B cell (primary cell): ENCODE results near the gene JPH2. TPM values are rescaled to one million over a fixed set of nuclear protein-coding genes. Genes with fewer than 3 reads are reported as not detected.

Experiments used
- ATAC-seq: fragments of 200-7000 bp; cut with Tn5 transposase; one replicate; pipeline ENCODE4 v1.10.0; 2021; ENCODE audit warnings: low read depth, mild to moderate bottlenecking, moderate number of reproducible peaks, moderate library complexity
- CTCF ChIA-PET: fragments of 350-600 bp; sonication (Branson Sonifier 250); formaldehyde crosslinking; loops from one replicate; lab custom pipeline; 2021; ENCODE audit warnings: antibody characterized with exemption, inconsistent platforms; lab: Charles Lee
- POLR2A ChIA-PET: fragments of 350-600 bp; sonication (Branson Sonifier 250); formaldehyde crosslinking; loops from one replicate; lab custom pipeline; 2021; ENCODE audit warnings: antibody characterized with exemption; lab: Charles Lee
- DNase-seq: peaks from one replicate; pipeline ENCODE4 v3.0.0; 2013
- H2AFZ ChIP-seq: 2 replicates; pipeline ENCODE4 v1.6.1; 2012; ENCODE audit warnings: mild to moderate bottlenecking, low read depth, low read length; ENCODE audit not compliant: insufficient read depth, poor library complexity, severe bottlenecking
- H3K27ac ChIP-seq, 2 donors: 1 replicate in 1 of 2; 2 replicates in 1 of 2; pipeline ENCODE4 v1.5.1; 2012 to 2013; ENCODE audit warnings: low read length in 2 of 2, mild to moderate bottlenecking in 2 of 2, moderate library complexity in 1 of 2
- H3K27me3 ChIP-seq, 4 experiments: fragments of 200-600 bp in 1 of 4; sonication (generic) in 1 of 4; replicated peaks in 1 of 4; 1 replicate in 2 of 4; 2 replicates in 2 of 4; pipeline versions ENCODE4 v1.6.1 to v1.7.0; 2013 to 2016; ENCODE audit warnings: low read length in 3 of 4, mild to moderate bottlenecking in 2 of 4, mixed read lengths in 1 of 4, moderate library complexity in 1 of 4; ENCODE audit not compliant: insufficient read depth in 4 of 4, control insufficient read depth in 3 of 4; ENCODE audit errors: control extremely low read depth in 1 of 4
- H3K36me3 ChIP-seq, 2 experiments: replicated peaks in 1 of 2; 1 replicate in 1 of 2; 2 replicates in 1 of 2; pipeline versions ENCODE4 v1.6.1 to v1.7.1; 2013; ENCODE audit warnings: low read length in 1 of 2; ENCODE audit not compliant: insufficient read depth in 2 of 2, control insufficient read depth in 1 of 2; ENCODE audit errors: control extremely low read depth in 1 of 2, extremely low read depth in 1 of 2
- H3K4me1 ChIP-seq, 2 donors: fragments of 200-600 bp in 1 of 2; sonication (generic) in 1 of 2; 1 replicate in 1 of 2; 2 replicates in 1 of 2; pipeline versions ENCODE4 v1.5.1 to v1.6.1; 2013 to 2017; ENCODE audit warnings: low read length in 2 of 2; ENCODE audit not compliant: control insufficient read depth in 2 of 2, insufficient read depth in 2 of 2
- H3K4me2 ChIP-seq: replicated peaks from 2 replicates; pipeline ENCODE3; 2012; ENCODE audit warnings: mild to moderate bottlenecking, low read depth, low read length; ENCODE audit not compliant: poor library complexity, severe bottlenecking
- H3K4me3 ChIP-seq, 5 experiments: fragments of 200-600 bp in 1 of 5; sonication (generic) in 1 of 5; 1 replicate in 3 of 5; 2 replicates in 2 of 5; pipeline versions ENCODE4 v1.5.1 to v1.7.0; 2011 to 2016; ENCODE audit warnings: low read length in 4 of 5, mild to moderate bottlenecking in 4 of 5, low read depth in 2 of 5, control low read depth in 1 of 5, moderate library complexity in 1 of 5; ENCODE audit not compliant: insufficient read depth in 1 of 5; ENCODE audit errors: control extremely low read depth in 1 of 5, extremely low read depth in 1 of 5
- H3K79me2 ChIP-seq: fragments of 200-600 bp; sonication (generic); one replicate; pipeline ENCODE4 v1.6.0; 2016; ENCODE audit warnings: low read length; ENCODE audit not compliant: control insufficient read depth, insufficient read depth
- H3K9ac ChIP-seq: fragments of 200-600 bp; sonication (generic); 2 replicates; pipeline ENCODE4 v1.6.1; 2017; ENCODE audit warnings: mild to moderate bottlenecking, low read length, moderate library complexity
- H3K9me3 ChIP-seq, 3 donors: one replicate each; pipeline versions ENCODE4 v1.6.1 to v1.7.1; 2013; ENCODE audit warnings: low read length in 2 of 3; ENCODE audit not compliant: control insufficient read depth in 2 of 3, insufficient read depth in 1 of 3; ENCODE audit errors: control extremely low read depth in 1 of 3
- H4K20me1 ChIP-seq: 2 replicates; pipeline ENCODE4 v1.6.0; 2012; ENCODE audit warnings: mild to moderate bottlenecking, low read length; ENCODE audit not compliant: insufficient read depth, control insufficient read depth, poor library complexity, severe bottlenecking
- H3K27ac Mint-ChIP-seq: one replicate; pipeline ENCODE4 v1.8.0; 2021; ENCODE audit warnings: mixed read lengths
- H3K27me3 Mint-ChIP-seq: one replicate; pipeline ENCODE4 v1.8.0; 2021; ENCODE audit warnings: mixed read lengths
- H3K4me1 Mint-ChIP-seq: one replicate; pipeline ENCODE4 v1.8.0; 2021; ENCODE audit warnings: mixed read lengths
- H3K4me3 Mint-ChIP-seq: one replicate; pipeline ENCODE4 v1.8.0; 2021; ENCODE audit warnings: mixed read lengths
- H3K9me3 Mint-ChIP-seq: one replicate; pipeline ENCODE4 v1.8.0; 2022; ENCODE audit warnings: mixed read lengths; ENCODE audit not compliant: insufficient read depth
- EZH2 ChIP-seq: IDR thresholded peaks from 2 replicates; pipeline ENCODE4 v1.6.1; 2012; ENCODE audit warnings: borderline replicate concordance, low read depth, mild to moderate bottlenecking, moderate library complexity, low read length; ENCODE audit not compliant: insufficient read depth, poor library complexity, severe bottlenecking
- WGBS: methylation state at CpG from one replicate; pipeline ENCODE4 v1.1.5; 2013; ENCODE audit warnings: missing lambda C conversion rate; ENCODE audit not compliant: insufficient coverage; 5-methylcytosine and 5-hydroxymethylcytosine counted together
- intact Hi-C: fragments of 100-400 bp; cut with micrococcal nuclease; formaldehyde crosslinking; loops from one replicate; pipeline ENCODE4 v1.10.0; 2022
- polyA plus RNA-seq: library from polyadenylated mRNA; depleted of rRNA; stranded (reverse); fragments of >200 nt; gene quantifications from 2 replicates; pipeline ENCODE4 v1.2.3, GENCODE V29; 2012
- total RNA-seq, 2 donors: library from RNA; stranded (reverse); fragments of 120-200 nt in 1 of 2; gene quantifications; 1 replicate in 1 of 2; 2 replicates in 1 of 2; pipeline versions ENCODE4 v1.2.3 to v1.2.4, GENCODE V29; 2013 to 2022
- TF ChIP-seq, protein P1 (sequence below): fragments of 200-600 bp; IDR thresholded peaks from one replicate; pipeline ENCODE4 v1.8.0; 2022; ENCODE audit warnings: antibody characterized with exemption, mild to moderate bottlenecking

The JPH2 gene
- total and polyA plus RNA-seq, 2 donors (not counting 1 experiment from before 2014, with no cell fraction given): 0.10 TPM; not detected in 1

DNA sequence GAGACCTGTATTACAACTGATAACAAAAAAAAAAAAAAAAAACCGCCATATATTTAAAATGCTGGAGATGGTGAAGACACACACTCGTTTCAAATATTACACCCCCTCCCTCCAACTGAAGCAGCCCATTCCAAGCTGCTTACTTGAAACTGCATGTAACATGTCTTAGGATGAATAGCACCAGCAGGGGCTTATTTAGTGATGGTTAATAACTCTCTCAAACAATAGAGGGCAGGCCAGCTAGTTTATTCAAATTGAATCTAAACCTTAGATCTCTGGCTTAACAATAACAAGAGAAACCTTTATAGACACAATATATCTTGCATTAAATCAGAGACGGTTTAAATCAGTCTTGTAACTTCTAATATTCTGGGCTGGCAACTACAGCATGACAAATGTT, 9.3 kb upstream of the JPH2 start:
- H3K4me2 ChIP-seq: no peak overlapping the region
- H3K27me3 ChIP-seq: no peaks in the 10 kb centered on the region
- no peak overlapping the region for H3K27ac Mint-ChIP-seq
- H3K4me3 Mint-ChIP-seq: no peak overlapping the region
- TF ChIP-seq, protein P1, sequence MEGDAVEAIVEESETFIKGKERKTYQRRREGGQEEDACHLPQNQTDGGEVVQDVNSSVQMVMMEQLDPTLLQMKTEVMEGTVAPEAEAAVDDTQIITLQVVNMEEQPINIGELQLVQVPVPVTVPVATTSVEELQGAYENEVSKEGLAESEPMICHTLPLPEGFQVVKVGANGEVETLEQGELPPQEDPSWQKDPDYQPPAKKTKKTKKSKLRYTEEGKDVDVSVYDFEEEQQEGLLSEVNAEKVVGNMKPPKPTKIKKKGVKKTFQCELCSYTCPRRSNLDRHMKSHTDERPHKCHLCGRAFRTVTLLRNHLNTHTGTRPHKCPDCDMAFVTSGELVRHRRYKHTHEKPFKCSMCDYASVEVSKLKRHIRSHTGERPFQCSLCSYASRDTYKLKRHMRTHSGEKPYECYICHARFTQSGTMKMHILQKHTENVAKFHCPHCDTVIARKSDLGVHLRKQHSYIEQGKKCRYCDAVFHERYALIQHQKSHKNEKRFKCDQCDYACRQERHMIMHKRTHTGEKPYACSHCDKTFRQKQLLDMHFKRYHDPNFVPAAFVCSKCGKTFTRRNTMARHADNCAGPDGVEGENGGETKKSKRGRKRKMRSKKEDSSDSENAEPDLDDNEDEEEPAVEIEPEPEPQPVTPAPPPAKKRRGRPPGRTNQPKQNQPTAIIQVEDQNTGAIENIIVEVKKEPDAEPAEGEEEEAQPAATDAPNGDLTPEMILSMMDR: no peak
- no peak for TF ChIP-seq EZH2
- H3K79me2 ChIP-seq: peaks cover 25% of the 10 kb centered on the region
- no peak for ATAC-seq
- H4K20me1 ChIP-seq: peaks cover 58% of the 10 kb centered on the region
- ChIA-PET POLR2A (no interaction called here), CTCF (interaction anchor here (0.7 to 2.3 kb wide), 8 partner anchors 10 to 414 kb away, joined by 3 to 10 read pairs (median 4); partner anchors contain the start of gene FITM2)
- H3K9ac ChIP-seq: no peak overlapping the region
- H3K4me3 ChIP-seq: no peak overlapping the region
- H3K27me3 Mint-ChIP-seq: no peaks in the 10 kb centered on the region
- H3K4me1 ChIP-seq: no peaks in the 10 kb centered on the region
- H3K9me3 Mint-ChIP-seq: no peaks in the 10 kb centered on the region
- no peak overlapping the region for H2AFZ ChIP-seq
- H3K36me3 ChIP-seq: peaks cover 9 to 56% of the 10 kb centered on the region in 2 experiments
- no peak overlapping the region for H3K27ac ChIP-seq
- intact Hi-C loops: no loop called here
- DNase-seq: peak; percentile 27
- 100% methylated on average over 1 of the region's 3 CpGs for WGBS
- H3K9me3 ChIP-seq: no peaks in the 10 kb centered on the region
- H3K4me1 Mint-ChIP-seq: peaks cover 3% of the 10 kb centered on the region

DNA sequence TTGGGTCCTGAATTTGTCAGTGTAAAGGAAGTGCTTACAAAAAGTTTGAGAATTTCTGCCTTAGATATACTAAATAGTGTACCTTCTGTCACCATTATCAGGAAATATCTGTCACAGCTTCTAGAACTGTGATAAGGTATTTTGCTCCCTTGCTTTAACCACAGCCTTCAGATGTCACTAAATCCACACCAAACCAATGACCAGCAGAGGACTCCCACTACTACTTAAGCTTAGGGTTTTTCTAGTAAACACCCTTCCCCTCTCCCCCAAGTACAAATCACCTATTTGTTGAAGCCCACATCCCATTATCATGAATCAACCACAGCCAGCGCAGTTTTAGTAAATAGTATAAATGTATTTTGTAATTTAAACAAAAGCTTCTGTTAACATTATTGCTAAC, 8.6 kb upstream of the JPH2 start:
- peaks cover 4 to 50% of the 10 kb centered on the region in 2 experiments for H3K36me3 ChIP-seq
- H3K27ac Mint-ChIP-seq: no peak overlapping the region
- H2AFZ ChIP-seq: no peak overlapping the region
- no peaks in the 10 kb centered on the region for H3K4me1 ChIP-seq
- no peaks in the 10 kb centered on the region for H3K27me3 ChIP-seq
- no CpG with 5 or more reads among the region's 1 CpG for WGBS
- TF ChIP-seq, protein P1: no peak
- TF ChIP-seq EZH2: no peak
- DNase-seq (no peak), ATAC-seq (no peak)
- H3K9me3 Mint-ChIP-seq: no peaks in the 10 kb centered on the region
- H3K27me3 Mint-ChIP-seq: no peaks in the 10 kb centered on the region
- no peak overlapping the region for H3K4me3 Mint-ChIP-seq
- ChIA-PET CTCF (interaction anchor here (0.6 to 2.3 kb wide), 7 partner anchors 11 to 476 kb away, joined by 3 to 10 read pairs (median 4); partner anchors contain the start of gene FITM2), POLR2A (no interaction called here)
- no peak overlapping the region for H3K4me2 ChIP-seq
- intact Hi-C loops: no loop called here
- no peak overlapping the region for H3K4me3 ChIP-seq
- peaks cover 52% of the 10 kb centered on the region for H4K20me1 ChIP-seq
- H3K9me3 ChIP-seq: no peaks in the 10 kb centered on the region
- peaks cover 18% of the 10 kb centered on the region for H3K79me2 ChIP-seq
- peaks cover 3% of the 10 kb centered on the region for H3K4me1 Mint-ChIP-seq
- no peak overlapping the region for H3K9ac ChIP-seq
- peak overlapping the region in 1 of 2 donors; percentile 15 for H3K27ac ChIP-seq
